NCI-H82 treated with DMSO at 0.1 percent for 48 hours (cell line): ENCODE measurements around the gene SIDT1.

Source experiments
- DNase-seq: peaks from one replicate; lab custom pipeline; 2025; ENCODE audit not compliant: unreplicated experiment; lab: John Stamatoyannopoulos, UW

Gene SIDT1

GRCh38 chr3:113676261-113676660 is 143.9 kb downstream of the SIDT1 start:
- no peak for DNase-seq

DNA sequence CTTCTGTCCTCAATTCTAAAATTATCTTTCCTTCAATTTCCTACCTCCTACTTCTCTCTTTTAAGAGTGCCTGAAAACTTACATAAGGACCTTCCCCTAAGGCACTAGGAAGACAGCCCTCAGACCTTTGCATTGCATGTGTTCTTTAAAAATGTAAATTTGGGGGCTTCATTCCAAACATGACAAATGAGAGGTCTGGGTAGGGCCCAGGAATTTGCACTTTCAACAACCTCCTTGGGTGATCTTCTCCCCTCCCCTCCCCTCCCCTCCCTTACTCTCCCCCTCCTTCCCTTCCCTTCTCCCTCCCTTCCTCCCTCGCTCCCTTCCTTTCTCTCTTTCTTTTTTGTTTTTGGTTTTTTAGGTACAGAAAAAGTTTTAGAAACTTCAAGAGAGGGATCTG is 145.4 kb downstream of the SIDT1 start:
- no peak for DNase-seq

DNA sequence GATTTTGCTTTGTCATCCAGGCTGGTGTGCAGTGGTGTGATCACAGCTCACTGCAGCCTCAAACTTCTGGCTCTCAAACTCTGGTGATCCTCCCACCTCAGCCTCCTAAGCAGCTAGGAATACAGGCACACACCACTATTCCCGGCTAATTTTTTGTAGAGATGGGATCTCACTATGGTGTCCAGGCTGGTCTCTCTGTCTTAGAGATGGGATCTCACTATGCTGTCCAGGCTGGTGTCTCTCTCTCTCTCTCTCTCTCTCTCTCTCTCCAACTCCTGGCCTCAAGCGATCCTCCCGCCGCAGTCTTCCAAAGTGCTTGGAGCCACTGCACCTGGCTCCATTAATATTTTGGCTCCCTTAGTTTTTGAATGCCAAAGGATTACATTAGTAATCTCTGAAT is 146.4 kb downstream of the SIDT1 start:
- no peak for DNase-seq
